MCF 10A (cell line): ENCODE data around the gene RALGPS1. TPM values are rescaled to one million over a fixed set of nuclear protein-coding genes. Genes with fewer than 3 reads are reported as not detected.

Source experiments
- BruUV-seq: library from RNA; stranded (reverse); fragments of 400-500 nt; replicated peaks from 2 replicates; lab custom pipeline; 2021; lab: Mats Ljungman, UMichigan
- CTCF ChIA-PET: fragments of 300-600 bp; sonication (Branson Sonifier 250); formaldehyde crosslinking; extraction: SDS; loops from one replicate; lab custom pipeline; 2021; ENCODE audit warnings: antibody characterized with exemption, inconsistent platforms; lab: Yijun Ruan, JAX
- POLR2A ChIA-PET: fragments of 300-600, 350-650 bp; sonication (Branson Sonifier 250); formaldehyde crosslinking; extraction: SDS; loops from one replicate; lab custom pipeline; 2020; ENCODE audit warnings: antibody characterized with exemption, inconsistent platforms; lab: Yijun Ruan, JAX
- DNase-seq: peaks from one replicate; pipeline ENCODE4 v3.0.0-alpha.2; 2018; ENCODE audit not compliant: unreplicated experiment
- H3K27ac Mint-ChIP-seq: one replicate; pipeline ENCODE4 v1.8.0; 2022; ENCODE audit warnings: mild to moderate bottlenecking, low read depth, mixed read lengths; ENCODE audit not compliant: unreplicated experiment
- H3K27me3 Mint-ChIP-seq: one replicate; pipeline ENCODE4 v1.8.0; 2022; ENCODE audit warnings: mixed read lengths; ENCODE audit not compliant: insufficient read depth, unreplicated experiment
- H3K36me3 Mint-ChIP-seq: one replicate; pipeline ENCODE4 v1.8.0; 2022; ENCODE audit warnings: mild to moderate bottlenecking, moderate library complexity, mixed read lengths; ENCODE audit not compliant: insufficient read depth, unreplicated experiment
- H3K4me1 Mint-ChIP-seq: one replicate; pipeline ENCODE4 v1.8.0; 2022; ENCODE audit warnings: mixed read lengths; ENCODE audit not compliant: insufficient read depth, unreplicated experiment
- H3K4me3 Mint-ChIP-seq: one replicate; pipeline ENCODE4 v1.8.0; 2022; ENCODE audit warnings: mild to moderate bottlenecking, moderate library complexity, mixed read lengths; ENCODE audit not compliant: unreplicated experiment
- H3K9me3 Mint-ChIP-seq: one replicate; pipeline ENCODE4 v1.8.0; 2022; ENCODE audit warnings: mixed read lengths; ENCODE audit not compliant: unreplicated experiment
- CTCF ChIP-seq: fragments of 200-600 bp; IDR thresholded peaks from one replicate; pipeline ENCODE4 v1.8.0; 2022; ENCODE audit warnings: antibody characterized with exemption, mild to moderate bottlenecking; ENCODE audit not compliant: unreplicated experiment
- intact Hi-C: fragments of 100-400 bp; cut with micrococcal nuclease; formaldehyde crosslinking; loops from 2 replicates; pipeline ENCODE4 v1.14.1; 2022
- total RNA-seq: library from RNA; stranded (reverse); gene quantifications from 2 replicates; pipeline ENCODE4 v1.2.3, GENCODE V29; 2022

RALGPS1 gene
- total RNA-seq, 1 experiment from 2014 or later: 2.4 TPM

GRCh38 chr9:127232833-127233549 lies 318.4 kb downstream of the RALGPS1 start:
- CTCF ChIA-PET: interaction anchor here (0.5 kb wide), 1 partner anchor 116 kb away, joined by 5 read pairs; no protein-coding TSS in a partner anchor
- Mint-ChIP-seq H3K4me3 (no peak overlapping the region), H3K27me3 (no peaks in the 10 kb centered on the region), H3K4me1 (no peaks in the 10 kb centered on the region), H3K9me3 (no peaks in the 10 kb centered on the region), H3K27ac (no peak overlapping the region), H3K36me3 (peaks cover 8% of the 10 kb centered on the region)
- TF ChIP-seq CTCF: no peak
- BruUV-seq: no TSS peak
- POLR2A ChIA-PET: interaction anchor here (2.1 kb wide), 1 partner anchor 12 kb away, joined by 5 read pairs; no protein-coding TSS in a partner anchor
- no peak for DNase-seq
- intact Hi-C loops: no loop called here

GRCh38 chr9:127233550-127233949 lies 319.0 kb downstream of the RALGPS1 start:
- intact Hi-C loops: no loop called here
- Mint-ChIP-seq H3K27me3 (no peaks in the 10 kb centered on the region), H3K27ac (no peak overlapping the region), H3K9me3 (no peaks in the 10 kb centered on the region), H3K36me3 (peaks cover 8% of the 10 kb centered on the region), H3K4me1 (no peaks in the 10 kb centered on the region), H3K4me3 (no peak overlapping the region)
- TF ChIP-seq CTCF: no peak
- BruUV-seq: no TSS peak
- ChIA-PET POLR2A (interaction anchor here (0.6 to 2.1 kb wide), 2 partner anchors 11 to 323 kb away, joined by 3 to 5 read pairs; no protein-coding TSS in a partner anchor), CTCF (interaction anchor here (0.5 to 0.7 kb wide), 2 partner anchors 54 to 116 kb away, joined by 3 to 5 read pairs; no protein-coding TSS in a partner anchor)
- DNase-seq: no peak

GRCh38 chr9:127233989-127234388 lies 319.4 kb downstream of the RALGPS1 start:
- no peak for DNase-seq
- no TSS peak for BruUV-seq
- Mint-ChIP-seq H3K36me3 (peaks cover 8% of the 10 kb centered on the region), H3K9me3 (no peaks in the 10 kb centered on the region), H3K4me3 (no peak overlapping the region), H3K27me3 (no peaks in the 10 kb centered on the region), H3K27ac (no peak overlapping the region), H3K4me1 (no peaks in the 10 kb centered on the region)
- CTCF ChIA-PET: interaction anchor here (0.5 to 1.5 kb wide), 3 partner anchors 10 to 115 kb away, joined by 3 to 7 read pairs (median 5); no protein-coding TSS in a partner anchor
- no peak for TF ChIP-seq CTCF
- POLR2A ChIA-PET: interaction anchor here (0.6 to 2.1 kb wide), 2 partner anchors 11 to 323 kb away, joined by 3 to 5 read pairs; no protein-coding TSS in a partner anchor
- intact Hi-C loops: no loop called here

GRCh38 chr9:127237801-127238200 lies 323.2 kb downstream of the RALGPS1 start:
- Mint-ChIP-seq H3K4me3 (no peak overlapping the region), H3K36me3 (peaks cover 4% of the 10 kb centered on the region), H3K27me3 (no peaks in the 10 kb centered on the region), H3K27ac (no peak overlapping the region), H3K4me1 (no peaks in the 10 kb centered on the region), H3K9me3 (no peaks in the 10 kb centered on the region)
- no peak for DNase-seq
- BruUV-seq: no TSS peak
- CTCF ChIA-PET: interaction anchor here (0.6 kb wide), 1 partner anchor 40 kb away, joined by 3 read pairs; no protein-coding TSS in a partner anchor
- TF ChIP-seq CTCF: no peak
- intact Hi-C loops: no loop called here
- POLR2A ChIA-PET: no interaction called here
